Type B pancreatic cell (in vitro differentiated cells): ENCODE measurements around the gene CHCHD6. TPM values are rescaled to one million over a fixed set of nuclear protein-coding genes. Genes with fewer than 3 reads are reported as not detected.

Experiments used
- DNase-seq: peaks from one replicate; pipeline ENCODE4 v3.0.0; 2021; ENCODE audit warnings: mixed read lengths; ENCODE audit not compliant: unreplicated experiment; ENCODE audit errors: extremely low spot score
- H3K27ac Mint-ChIP-seq: 2 replicates; pipeline ENCODE4 v1.8.0; 2021; ENCODE audit warnings: mild to moderate bottlenecking, mixed read lengths
- H3K27me3 Mint-ChIP-seq: 2 replicates; pipeline ENCODE4 v1.8.0; 2021; ENCODE audit warnings: mixed read lengths
- H3K36me3 Mint-ChIP-seq: 2 replicates; pipeline ENCODE4 v1.8.0; 2021; ENCODE audit warnings: mixed read lengths
- H3K4me1 Mint-ChIP-seq: one replicate; pipeline ENCODE4 v1.8.0; 2021; ENCODE audit warnings: mixed read lengths; ENCODE audit not compliant: unreplicated experiment
- H3K4me3 Mint-ChIP-seq: 2 replicates; pipeline ENCODE4 v1.8.0; 2021; ENCODE audit warnings: mild to moderate bottlenecking, mixed read lengths
- H3K9me3 Mint-ChIP-seq: 2 replicates; pipeline ENCODE4 v1.8.0; 2021; ENCODE audit warnings: mixed read lengths
- total RNA-seq: library from RNA; stranded (reverse); gene quantifications from 2 replicates; pipeline ENCODE4 v1.2.1, GENCODE V29; 2021; ENCODE audit warnings: low replicate concordance
- TF ChIP-seq, protein P1 (sequence below): fragments of 200-600 bp; sonication (generic); conservative IDR thresholded peaks from 2 replicates; pipeline ENCODE4 v1.5.0; 2021; ENCODE audit warnings: antibody characterized with exemption, mild to moderate bottlenecking

CHCHD6 gene
- total RNA-seq, 1 donor from 2014 or later: 17.5 TPM

DNA sequence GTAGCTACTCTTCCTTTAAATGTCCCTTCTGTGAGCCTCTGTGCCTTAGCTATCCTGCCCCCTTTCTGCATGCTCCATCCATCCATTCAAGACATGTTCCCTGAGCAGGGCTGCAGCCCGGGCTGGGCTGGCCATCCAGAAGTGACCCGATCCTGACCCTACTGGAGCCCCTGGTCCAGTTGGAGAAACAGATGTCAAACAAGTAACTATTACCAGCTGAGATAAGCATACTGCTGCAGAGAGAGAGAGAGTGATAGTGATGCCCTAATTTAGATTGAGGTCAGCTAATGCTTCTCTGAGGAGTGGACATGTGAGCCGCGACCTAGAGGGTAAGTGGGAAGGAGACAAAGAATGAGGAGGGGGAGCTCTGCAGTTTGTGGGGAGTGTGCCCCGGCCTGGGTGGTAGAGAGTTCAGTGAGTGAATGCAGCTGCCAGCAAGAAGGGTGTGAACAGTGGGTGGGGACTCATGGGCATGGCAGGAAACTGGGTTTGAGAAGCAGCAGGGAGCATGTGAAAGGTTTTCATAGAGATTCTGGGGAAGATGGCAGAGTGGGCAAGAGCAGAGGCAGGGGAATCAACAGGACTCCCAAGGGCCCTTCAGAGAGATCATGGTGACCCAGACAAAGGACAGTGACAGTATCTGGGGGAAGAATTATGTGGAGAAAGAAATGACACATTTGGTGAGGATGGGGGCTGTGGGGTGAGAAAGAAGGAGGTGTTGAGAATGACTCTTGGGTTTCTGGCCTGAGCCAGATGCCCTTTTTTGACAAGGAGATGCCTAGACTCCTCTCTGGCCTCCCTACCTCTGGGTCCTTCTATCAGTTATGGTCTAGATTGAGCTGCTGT is 44.9 kb downstream of the CHCHD6 start:
- Mint-ChIP-seq H3K27me3 (no peaks in the 10 kb centered on the region), H3K36me3 (no peaks in the 10 kb centered on the region), H3K4me1 (peaks cover 37% of the 10 kb centered on the region), H3K27ac (no peak overlapping the region), H3K9me3 (no peaks in the 10 kb centered on the region), H3K4me3 (no peak overlapping the region)
- TF ChIP-seq, protein P1, sequence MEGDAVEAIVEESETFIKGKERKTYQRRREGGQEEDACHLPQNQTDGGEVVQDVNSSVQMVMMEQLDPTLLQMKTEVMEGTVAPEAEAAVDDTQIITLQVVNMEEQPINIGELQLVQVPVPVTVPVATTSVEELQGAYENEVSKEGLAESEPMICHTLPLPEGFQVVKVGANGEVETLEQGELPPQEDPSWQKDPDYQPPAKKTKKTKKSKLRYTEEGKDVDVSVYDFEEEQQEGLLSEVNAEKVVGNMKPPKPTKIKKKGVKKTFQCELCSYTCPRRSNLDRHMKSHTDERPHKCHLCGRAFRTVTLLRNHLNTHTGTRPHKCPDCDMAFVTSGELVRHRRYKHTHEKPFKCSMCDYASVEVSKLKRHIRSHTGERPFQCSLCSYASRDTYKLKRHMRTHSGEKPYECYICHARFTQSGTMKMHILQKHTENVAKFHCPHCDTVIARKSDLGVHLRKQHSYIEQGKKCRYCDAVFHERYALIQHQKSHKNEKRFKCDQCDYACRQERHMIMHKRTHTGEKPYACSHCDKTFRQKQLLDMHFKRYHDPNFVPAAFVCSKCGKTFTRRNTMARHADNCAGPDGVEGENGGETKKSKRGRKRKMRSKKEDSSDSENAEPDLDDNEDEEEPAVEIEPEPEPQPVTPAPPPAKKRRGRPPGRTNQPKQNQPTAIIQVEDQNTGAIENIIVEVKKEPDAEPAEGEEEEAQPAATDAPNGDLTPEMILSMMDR: no peak
- DNase-seq: no peak

DNA sequence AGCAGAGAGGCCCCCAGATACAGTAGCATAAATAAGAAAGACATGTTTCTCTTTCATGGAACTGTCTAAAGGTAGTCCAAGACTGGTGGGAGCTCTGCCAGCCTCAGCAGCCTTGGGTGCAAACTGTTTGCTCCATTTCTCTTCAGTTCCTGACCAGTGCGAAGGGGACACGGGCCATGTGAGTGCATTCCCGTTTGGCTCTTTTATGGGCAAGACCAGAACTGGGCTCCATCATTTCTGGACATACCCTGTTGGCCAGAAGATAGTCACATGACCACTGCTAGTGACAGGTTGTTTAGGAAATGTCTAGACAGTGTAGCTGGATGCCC is 45.5 kb downstream of the CHCHD6 start:
- no peaks in the 10 kb centered on the region for H3K36me3 Mint-ChIP-seq
- H3K4me3 Mint-ChIP-seq: no peak overlapping the region
- peaks cover 37% of the 10 kb centered on the region for H3K4me1 Mint-ChIP-seq
- no peak overlapping the region for H3K27ac Mint-ChIP-seq
- TF ChIP-seq, protein P1: no peak
- DNase-seq: no peak
- no peaks in the 10 kb centered on the region for H3K9me3 Mint-ChIP-seq
- H3K27me3 Mint-ChIP-seq: no peaks in the 10 kb centered on the region

DNA sequence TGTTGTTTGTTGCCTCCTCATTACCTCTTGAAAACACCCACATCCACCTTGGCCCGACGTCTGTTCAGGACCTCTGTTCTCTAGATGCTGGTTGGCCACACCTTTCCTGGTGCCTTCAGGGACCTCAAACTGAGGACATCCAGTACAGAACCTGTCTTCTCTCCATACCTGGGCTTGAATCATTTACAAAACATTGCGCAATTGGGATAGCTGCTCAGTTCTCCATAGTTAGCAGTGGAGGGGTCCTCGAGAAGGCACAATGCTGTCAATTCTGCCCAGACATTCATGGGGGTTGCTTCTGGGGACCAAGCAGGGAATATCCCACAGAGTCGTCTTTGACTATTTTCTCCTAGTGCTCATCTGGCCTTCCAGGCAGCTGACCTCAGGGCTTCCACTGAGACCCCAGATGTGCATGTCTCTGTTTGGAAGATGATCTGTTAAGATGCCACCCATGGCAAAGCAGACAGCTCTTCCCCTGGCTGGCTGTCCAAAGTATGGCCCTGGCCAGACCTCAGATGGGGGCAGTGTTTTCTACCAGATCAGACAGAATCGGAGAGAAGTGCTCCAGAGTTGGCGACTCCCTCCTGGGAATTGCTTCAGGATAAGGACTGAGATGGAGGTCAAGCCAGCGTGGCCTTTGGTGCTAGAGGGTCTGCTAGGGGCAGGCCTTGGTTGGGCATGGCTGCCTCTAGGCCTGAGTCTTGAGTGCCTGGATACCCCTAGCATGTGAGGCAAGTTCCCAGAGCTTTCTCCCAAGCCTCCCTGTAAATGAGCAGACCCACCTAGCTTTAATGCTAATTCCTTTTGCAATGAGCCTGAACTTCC is 46.1 kb downstream of the CHCHD6 start:
- Mint-ChIP-seq H3K9me3 (no peaks in the 10 kb centered on the region), H3K27ac (no peak overlapping the region), H3K4me3 (no peak overlapping the region), H3K4me1 (peaks cover 37% of the 10 kb centered on the region), H3K36me3 (no peaks in the 10 kb centered on the region), H3K27me3 (no peaks in the 10 kb centered on the region)
- TF ChIP-seq, protein P1: no peak
- DNase-seq: no peak

DNA sequence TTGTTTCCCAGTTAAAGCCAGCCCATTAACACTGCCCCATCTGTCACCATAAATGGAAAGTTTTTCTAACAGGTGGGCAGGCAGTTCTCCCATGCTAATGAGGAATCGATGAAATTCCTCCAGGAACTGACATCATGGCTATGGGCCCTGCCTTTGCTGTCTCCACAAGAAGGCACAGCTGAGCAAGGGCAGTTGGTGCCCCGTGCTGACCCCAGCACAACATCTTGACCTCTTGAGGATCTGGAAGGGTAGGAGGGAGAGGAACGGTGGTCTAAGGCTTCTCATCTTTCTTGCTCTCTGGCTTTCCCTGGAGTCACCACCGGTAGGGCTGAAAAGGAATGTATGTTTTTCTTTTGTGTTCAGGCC is 46.7 kb downstream of the CHCHD6 start:
- no peak for DNase-seq
- no peak overlapping the region for H3K4me3 Mint-ChIP-seq
- H3K9me3 Mint-ChIP-seq: no peaks in the 10 kb centered on the region
- H3K4me1 Mint-ChIP-seq: peaks cover 37% of the 10 kb centered on the region
- H3K36me3 Mint-ChIP-seq: no peaks in the 10 kb centered on the region
- TF ChIP-seq, protein P1: no peak
- no peak overlapping the region for H3K27ac Mint-ChIP-seq
- no peaks in the 10 kb centered on the region for H3K27me3 Mint-ChIP-seq

DNA sequence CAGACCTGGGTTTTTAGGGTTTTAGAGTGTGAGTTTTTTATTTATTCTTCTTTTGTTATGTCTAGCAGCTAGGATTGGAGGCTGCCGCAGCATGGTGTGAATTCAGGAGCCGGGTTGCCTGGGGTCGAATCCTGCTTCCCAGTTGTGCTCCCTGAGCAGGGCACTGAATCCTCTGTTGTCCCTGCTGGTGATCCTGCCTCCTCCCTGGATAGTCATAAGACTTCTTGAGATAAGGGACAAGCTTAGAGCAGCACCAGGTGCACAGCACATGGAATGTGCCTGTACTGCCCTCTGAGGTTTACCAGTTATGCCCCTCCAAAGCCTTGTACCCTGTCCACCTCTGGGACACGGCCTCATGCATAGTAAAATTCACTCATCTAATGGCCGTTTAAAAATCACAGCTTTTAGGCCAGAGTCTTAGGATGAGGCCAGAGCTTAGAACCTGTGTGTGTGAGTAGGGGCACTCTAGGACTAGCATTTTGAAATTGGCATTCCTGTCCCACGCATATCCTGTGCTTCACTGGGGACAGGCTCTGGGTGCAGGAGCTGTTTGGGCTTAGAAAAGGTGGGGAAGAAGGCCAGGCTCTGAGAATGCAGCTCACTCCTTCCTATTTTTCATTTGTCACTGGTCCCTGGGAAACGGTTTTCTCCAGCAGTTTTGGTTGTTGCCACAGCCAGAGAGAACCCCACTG is 47.7 kb downstream of the CHCHD6 start:
- H3K27me3 Mint-ChIP-seq: no peaks in the 10 kb centered on the region
- TF ChIP-seq, protein P1: no peak
- H3K4me1 Mint-ChIP-seq: peaks cover 32% of the 10 kb centered on the region
- H3K4me3 Mint-ChIP-seq: no peak overlapping the region
- no peak for DNase-seq
- no peaks in the 10 kb centered on the region for H3K9me3 Mint-ChIP-seq
- no peaks in the 10 kb centered on the region for H3K36me3 Mint-ChIP-seq
- H3K27ac Mint-ChIP-seq: no peak overlapping the region
